IgD-negative memory B cell (primary cell): ENCODE results near the gene FAM200C. TPM values are rescaled to one million over a fixed set of nuclear protein-coding genes. Genes with fewer than 3 reads are reported as not detected.

Experiments
- H3K27ac Mint-ChIP-seq, 3 donors: one replicate each; pipeline ENCODE4 v1.8.0; 2020 to 2022; ENCODE audit warnings: mild to moderate bottlenecking in 3 of 3, mixed read lengths in 3 of 3, moderate library complexity in 1 of 3
- H3K27me3 Mint-ChIP-seq: one replicate; pipeline ENCODE4 v1.8.0; 2021; ENCODE audit warnings: mixed read lengths
- H3K36me3 Mint-ChIP-seq: one replicate; pipeline ENCODE4 v1.8.0; 2020; ENCODE audit warnings: mild to moderate bottlenecking, mixed read lengths
- H3K4me1 Mint-ChIP-seq, 3 donors: one replicate each; pipeline ENCODE4 v1.8.0; 2020 to 2022; ENCODE audit warnings: mixed read lengths in 3 of 3, mild to moderate bottlenecking in 1 of 3
- H3K4me3 Mint-ChIP-seq, 4 donors: one replicate each; pipeline ENCODE4 v1.8.0; 2020 to 2022; ENCODE audit warnings: mild to moderate bottlenecking in 4 of 4, mixed read lengths in 4 of 4, moderate library complexity in 3 of 4
- H3K9me3 Mint-ChIP-seq, 3 donors: one replicate each; pipeline ENCODE4 v1.8.0; 2020 to 2021; ENCODE audit warnings: mixed read lengths in 3 of 3, mild to moderate bottlenecking in 1 of 3
- polyA plus RNA-seq: library from polyadenylated mRNA; unstranded; fragments of 300-500 nt; fragmentation: Illumina TruSeq; gene quantifications from one replicate; pipeline ENCODE4 v1.2.3, GENCODE V29; 2021

The FAM200C gene
- polyA plus RNA-seq, 1 donor from 2014 or later, result 0.64 TPM

DNA sequence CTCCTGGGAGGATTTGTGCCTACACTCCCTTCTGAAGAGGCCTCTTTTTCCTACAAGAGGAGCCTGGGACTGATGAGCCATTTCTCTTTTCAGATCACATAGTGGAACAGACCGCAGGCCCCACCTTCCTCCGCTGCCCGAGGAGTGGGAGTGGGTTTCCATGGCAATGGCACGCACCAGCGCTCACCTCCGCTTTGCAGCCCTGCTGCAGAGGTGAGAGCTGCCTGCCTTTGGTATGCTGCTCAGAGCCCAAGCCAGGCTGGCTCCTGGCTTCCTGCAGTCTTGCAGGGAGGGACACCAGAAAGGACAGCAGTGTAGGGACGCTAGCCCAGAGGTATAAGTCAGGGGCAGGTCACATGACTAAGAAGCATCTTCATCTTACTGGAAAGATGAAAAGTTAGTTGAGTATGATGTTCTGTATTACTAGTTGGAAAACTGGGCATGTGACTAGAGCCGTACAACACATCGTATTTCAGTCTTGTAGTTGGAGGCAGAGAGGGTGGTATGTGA is 34.2 kb upstream of the FAM200C start:
- Mint-ChIP-seq H3K9me3 (no peaks in the 10 kb centered on the region), H3K4me1 (peaks cover 26 to 33% (median 26%) of the 10 kb centered on the region in 3 donors), H3K36me3 (peaks cover 2% of the 10 kb centered on the region), H3K4me3 (peak overlapping the region; percentile 30 to 91 (median 56)), H3K27ac (peak overlapping the region in 1 of 3 donors; percentile 0), H3K27me3 (no peaks in the 10 kb centered on the region)

DNA sequence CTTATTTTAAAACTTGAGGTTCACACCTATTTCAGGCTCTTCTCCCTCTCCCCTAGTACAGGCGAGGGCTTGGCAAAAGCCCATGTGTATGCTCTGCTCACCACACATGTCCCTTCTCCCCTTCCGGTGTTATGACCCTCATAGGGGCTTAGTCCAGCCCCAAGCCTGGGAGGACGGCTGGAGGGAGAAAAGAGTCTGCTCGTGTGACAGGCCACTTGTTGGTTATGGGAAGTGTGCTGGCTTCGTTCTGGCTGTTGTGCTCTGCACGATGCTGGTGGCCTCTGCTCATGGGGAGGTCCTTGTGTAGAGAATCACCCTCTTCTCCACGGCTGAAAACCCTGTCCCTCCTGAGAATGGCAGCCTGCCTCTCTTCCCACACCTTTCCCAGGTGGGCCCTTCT is 32.9 kb upstream of the FAM200C start:
- peaks cover 2% of the 10 kb centered on the region for H3K36me3 Mint-ChIP-seq
- no peaks in the 10 kb centered on the region for H3K9me3 Mint-ChIP-seq
- H3K27ac Mint-ChIP-seq, result no peak overlapping the region
- peak overlapping the region in 1 of 4 donors; percentile 65 for H3K4me3 Mint-ChIP-seq
- no peaks in the 10 kb centered on the region for H3K27me3 Mint-ChIP-seq
- peaks cover 22 to 30% (median 25%) of the 10 kb centered on the region in 3 donors for H3K4me1 Mint-ChIP-seq

DNA sequence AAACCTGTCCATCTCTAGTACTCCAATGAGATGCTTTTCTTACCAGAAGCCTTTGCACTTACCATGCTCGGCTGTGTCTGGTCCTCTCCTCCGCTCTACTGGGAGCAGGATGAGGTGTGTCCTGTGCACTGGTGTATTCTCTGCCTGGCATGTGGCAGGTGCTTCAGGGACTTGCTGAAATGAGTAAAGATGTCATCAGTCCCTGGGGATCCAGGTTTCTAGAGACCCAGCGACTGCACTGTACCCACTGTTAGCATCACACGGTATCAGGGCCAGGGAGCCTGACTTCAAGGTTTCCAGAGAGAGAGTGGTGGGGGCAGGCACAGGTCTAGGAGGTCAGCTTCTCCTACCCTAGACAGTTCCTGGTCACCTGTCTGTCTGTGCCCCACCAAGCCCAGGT is 32.3 kb upstream of the FAM200C start:
- Mint-ChIP-seq H3K27me3 (no peaks in the 10 kb centered on the region), H3K4me1 (peaks cover 22 to 30% (median 25%) of the 10 kb centered on the region in 3 donors), H3K4me3 (no peak overlapping the region), H3K36me3 (peaks cover 2% of the 10 kb centered on the region), H3K27ac (no peak overlapping the region), H3K9me3 (no peaks in the 10 kb centered on the region)

- H3K27ac Mint-ChIP-seq, result no peak overlapping the region
- H3K4me3 Mint-ChIP-seq, result no peak overlapping the region
- H3K4me1 Mint-ChIP-seq, result peaks cover 26 to 33% (median 32%) of the 10 kb centered on the region in 3 donors
- H3K9me3 Mint-ChIP-seq, result no peaks in the 10 kb centered on the region
- H3K36me3 Mint-ChIP-seq, result peaks cover 4% of the 10 kb centered on the region
- H3K27me3 Mint-ChIP-seq, result no peaks in the 10 kb centered on the region
Measured at GRCh38 chr5:160427607-160428006, 27.8 kb upstream of the FAM200C start.

- Mint-ChIP-seq H3K4me3 (peak overlapping the region; percentile 44 to 99 (median 82)), H3K27ac (peak overlapping the region; percentile 53 to 82 (median 72)), H3K9me3 (no peaks in the 10 kb centered on the region), H3K4me1 (peaks cover 38 to 60% (median 49%) of the 10 kb centered on the region in 3 donors), H3K27me3 (no peaks in the 10 kb centered on the region), H3K36me3 (peaks cover 2% of the 10 kb centered on the region)
Measured at GRCh38 chr5:160423099-160423498, 23.2 kb upstream of the FAM200C start.

DNA sequence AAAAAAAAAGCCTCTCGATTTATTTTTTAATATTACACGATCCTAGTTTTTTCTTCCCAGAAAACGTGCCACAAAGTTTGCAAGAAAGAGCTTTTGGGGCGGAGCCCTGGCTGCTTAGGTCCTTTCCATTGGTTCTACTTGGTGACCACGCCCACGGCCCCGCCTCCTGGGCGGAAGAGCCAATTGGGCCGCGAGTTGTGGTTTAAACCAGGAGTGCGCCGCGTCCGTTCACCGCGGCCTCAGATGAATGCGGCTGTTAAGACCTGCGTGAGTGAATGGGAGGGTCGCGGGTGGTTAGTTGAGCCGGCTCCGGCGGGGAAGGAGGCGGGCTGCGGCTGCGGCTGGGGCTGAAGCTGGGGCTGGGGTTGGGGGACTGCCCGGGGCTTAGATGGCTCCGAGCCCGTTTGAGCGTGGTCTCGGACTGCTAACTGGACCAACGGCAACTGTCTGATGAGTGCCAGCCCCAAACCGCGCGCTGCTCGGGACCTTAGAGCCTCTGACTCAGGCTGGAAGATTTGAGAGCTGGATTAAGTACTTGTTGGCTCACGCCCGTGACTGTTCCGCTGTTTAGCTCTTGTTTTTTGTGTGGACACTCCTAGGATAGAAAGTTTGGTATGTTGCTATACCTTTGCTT is 21.9 kb upstream of the FAM200C start, which contains the start of gene PTTG1:
Gene PTTG1 (plus strand): TSS at position 231 of the 634 bp plus-strand sequence. CDS start 458 bp downstream, outside the sequence.
- Mint-ChIP-seq H3K27ac (peak within 1 kb of the TSS; percentile 95 to 98 (median 97)), H3K36me3 (peaks cover 2% of the 10 kb centered on the region), H3K4me3 (peak within 1 kb of the TSS; percentile 97 to 99 (median 98)), H3K9me3 (no peaks in the 10 kb centered on the region), H3K4me1 (peaks cover 44 to 69% (median 56%) of the 10 kb centered on the region in 3 donors), H3K27me3 (no peaks in the 10 kb centered on the region)

DNA sequence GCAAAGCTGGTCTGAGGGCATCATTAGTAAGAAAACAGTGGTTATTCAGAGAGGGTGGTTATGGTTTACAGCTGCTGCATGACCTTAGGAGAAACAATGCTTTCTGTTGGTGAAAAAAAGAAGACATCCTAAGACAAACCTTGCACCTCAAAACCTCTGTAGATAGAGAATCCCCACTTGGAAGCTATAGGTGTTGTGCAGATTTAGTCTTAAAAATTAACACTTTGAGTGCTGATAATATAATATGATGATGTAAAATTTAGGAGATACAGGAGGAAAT is 20.4 kb upstream of the FAM200C start:
- Mint-ChIP-seq H3K4me1 (peaks cover 41 to 69% (median 65%) of the 10 kb centered on the region in 3 donors), H3K9me3 (no peaks in the 10 kb centered on the region), H3K4me3 (peak overlapping the region; percentile 96 to 100 (median 98)), H3K27me3 (no peaks in the 10 kb centered on the region), H3K27ac (peak overlapping the region in 1 of 3 donors; percentile 98), H3K36me3 (peaks cover 2% of the 10 kb centered on the region)

GRCh38 chr5:160419458-160420330 is 19.8 kb upstream of the FAM200C start:
- Mint-ChIP-seq H3K4me1 (peaks cover 37 to 63% (median 59%) of the 10 kb centered on the region in 3 donors), H3K9me3 (no peaks in the 10 kb centered on the region), H3K4me3 (peak overlapping the region; percentile 96 to 100 (median 98)), H3K27me3 (no peaks in the 10 kb centered on the region), H3K36me3 (peaks cover under 1% of the 10 kb centered on the region), H3K27ac (peak overlapping the region; percentile 97 to 100 (median 98))

- no peaks in the 10 kb centered on the region for H3K27me3 Mint-ChIP-seq
- H3K27ac Mint-ChIP-seq, result peak within 1 kb of the TSS; percentile 97 to 100 (median 98)
- no peaks in the 10 kb centered on the region for H3K36me3 Mint-ChIP-seq
- peaks cover 32 to 55% (median 54%) of the 10 kb centered on the region in 3 donors for H3K4me1 Mint-ChIP-seq
- H3K9me3 Mint-ChIP-seq, result no peaks in the 10 kb centered on the region
- H3K4me3 Mint-ChIP-seq, result peak within 1 kb of the TSS; percentile 96 to 100 (median 98)
Measured at GRCh38 chr5:160418561-160419457, 19.0 kb upstream of the FAM200C start, which contains the start of gene SLU7. Gene SLU7 (minus strand): TSS chr5:160419081. CDS start chr5:160415294, 3,787 bp downstream.

- H3K27ac Mint-ChIP-seq, result peak overlapping the region in 1 of 3 donors; percentile 74
- peaks cover 12 to 16% (median 13%) of the 10 kb centered on the region in 3 donors for H3K4me1 Mint-ChIP-seq
- H3K4me3 Mint-ChIP-seq, result peak overlapping the region in 3 of 4 donors; percentile 88 to 96 (median 96)
- peaks cover 5% of the 10 kb centered on the region for H3K36me3 Mint-ChIP-seq
- H3K27me3 Mint-ChIP-seq, result no peaks in the 10 kb centered on the region
- no peaks in the 10 kb centered on the region for H3K9me3 Mint-ChIP-seq
Measured at GRCh38 chr5:160398806-160399205, 1.0 kb downstream of the FAM200C start.

GRCh38 chr5:160397492-160397891 is 2.4 kb downstream of the FAM200C start:
- no peaks in the 10 kb centered on the region for H3K9me3 Mint-ChIP-seq
- peaks cover 12 to 16% (median 13%) of the 10 kb centered on the region in 3 donors for H3K4me1 Mint-ChIP-seq
- no peak overlapping the region for H3K4me3 Mint-ChIP-seq
- no peak overlapping the region for H3K27ac Mint-ChIP-seq
- H3K36me3 Mint-ChIP-seq, result no peaks in the 10 kb centered on the region
- no peaks in the 10 kb centered on the region for H3K27me3 Mint-ChIP-seq

DNA sequence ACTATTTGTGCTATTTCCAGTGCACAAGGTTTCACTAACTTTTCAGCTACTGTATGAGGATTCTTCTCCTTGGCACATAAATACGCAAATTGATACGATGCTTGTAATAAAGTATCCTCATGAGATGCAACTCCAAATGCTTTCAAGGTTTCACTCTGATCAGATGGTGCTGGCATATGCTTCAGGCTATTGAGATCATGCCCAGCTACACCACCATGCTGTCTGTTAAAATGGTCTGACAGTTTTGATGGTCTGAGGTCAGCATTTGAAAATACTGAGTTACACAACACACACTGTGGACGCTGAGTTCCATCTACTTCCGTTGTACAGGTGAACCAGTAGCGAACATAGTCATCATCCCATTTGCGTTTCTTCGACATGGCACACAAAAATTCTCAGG is 4.7 kb downstream of the FAM200C start:
- Mint-ChIP-seq H3K9me3 (no peaks in the 10 kb centered on the region), H3K27me3 (no peaks in the 10 kb centered on the region), H3K27ac (no peak overlapping the region), H3K4me3 (peak overlapping the region in 1 of 4 donors; percentile 14), H3K36me3 (no peaks in the 10 kb centered on the region), H3K4me1 (peaks cover 9 to 14% (median 11%) of the 10 kb centered on the region in 3 donors)

DNA sequence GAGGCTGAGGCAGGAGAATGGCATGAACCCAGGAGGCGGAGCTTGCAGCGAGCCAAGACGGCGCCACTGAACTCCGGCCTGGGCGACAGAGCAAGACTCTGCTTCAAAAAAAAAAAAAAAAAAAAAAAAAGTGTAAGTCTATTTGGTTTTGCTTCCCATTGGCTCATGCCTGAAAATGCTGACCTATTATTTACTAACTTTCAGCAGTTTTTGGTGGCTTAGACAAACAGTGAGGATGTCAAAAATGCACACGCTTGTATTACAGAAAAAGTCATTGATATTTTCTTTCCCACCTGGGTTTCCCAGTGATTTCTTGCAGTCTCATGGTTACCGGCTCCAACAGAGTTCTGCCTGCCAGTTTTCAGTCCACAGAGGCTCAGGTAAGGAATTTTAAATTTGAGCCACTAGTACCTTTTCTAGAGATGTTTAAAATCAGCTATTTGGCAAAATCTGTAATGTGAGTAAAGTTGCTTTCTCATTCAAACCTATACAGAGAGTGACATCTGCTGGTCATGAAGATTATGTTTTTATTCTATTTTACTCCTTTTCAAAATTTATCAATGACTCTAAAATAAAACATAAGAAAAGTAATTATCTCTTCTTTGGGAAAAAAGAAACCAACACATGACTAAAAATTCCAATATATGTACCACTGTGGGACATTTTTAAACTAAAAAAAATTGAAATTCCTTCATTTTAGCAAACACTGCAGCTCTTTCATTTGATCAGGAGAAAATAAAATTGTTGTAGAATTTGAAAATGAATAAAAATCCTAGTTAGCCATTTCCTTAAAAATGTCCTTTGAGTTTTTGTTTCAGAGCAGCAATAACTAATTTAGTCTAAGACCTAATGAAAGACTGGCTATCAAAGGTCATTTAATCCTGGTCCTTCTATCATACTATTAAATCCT is 8.8 kb downstream of the FAM200C start:
- H3K4me3 Mint-ChIP-seq, result no peak overlapping the region
- peaks cover 2 to 12% (median 7%) of the 10 kb centered on the region in 3 donors for H3K9me3 Mint-ChIP-seq
- no peaks in the 10 kb centered on the region for H3K4me1 Mint-ChIP-seq
- H3K36me3 Mint-ChIP-seq, result peaks cover 4% of the 10 kb centered on the region
- H3K27ac Mint-ChIP-seq, result no peak overlapping the region
- H3K27me3 Mint-ChIP-seq, result no peaks in the 10 kb centered on the region
